Keratinocyte (primary cell): Measurements from ENCODE around the gene ABHD2. TPM values are rescaled to one million over a fixed set of nuclear protein-coding genes. Genes with fewer than 3 reads are reported as not detected.
A peak's percentile ranks its signal among the peaks of the same experiment; 100 is the strongest.

ENCODE experiments used
- DNase-seq: peaks from one replicate; pipeline ENCODE4 v3.0.0-alpha.2; 2011; ENCODE audit warnings: low read depth, missing footprints, low spot score
- FAIRE-seq: peaks from 2 replicates; lab custom pipeline; 2011; peaks lifted over from hg19 to GRCh38; lab: Jason Lieb, UNC
- H2AFZ ChIP-seq: 2 replicates; pipeline ENCODE4 v1.6.0; 2012; ENCODE audit warnings: low read length, control low read depth, inconsistent platforms; ENCODE audit not compliant: control insufficient read depth
- H3K27ac ChIP-seq: 2 replicates; pipeline ENCODE4 v1.5.1; 2011; ENCODE audit warnings: low read length; ENCODE audit not compliant: control insufficient read depth, insufficient read depth
- H3K27me3 ChIP-seq: 3 replicates; pipeline ENCODE4 v1.6.0; 2011; ENCODE audit warnings: low read length; ENCODE audit not compliant: control insufficient read depth, insufficient read depth; ENCODE audit errors: extremely low read depth
- H3K36me3 ChIP-seq, 2 experiments: 2 replicates in 1 of 2; 3 replicates in 1 of 2; pipeline ENCODE4 v1.5.1; 2011; ENCODE audit warnings: low read length in 2 of 2, mild to moderate bottlenecking in 1 of 2; ENCODE audit not compliant: control insufficient read depth in 2 of 2, insufficient read depth in 2 of 2; ENCODE audit errors: extremely low read depth in 1 of 2
- H3K4me1 ChIP-seq: 3 replicates; pipeline ENCODE4 v1.5.1; 2011; ENCODE audit warnings: low read length; ENCODE audit not compliant: control insufficient read depth, insufficient read depth; ENCODE audit errors: extremely low read depth
- H3K4me2 ChIP-seq: 3 replicates; pipeline ENCODE4 v1.6.0; 2011; ENCODE audit warnings: low read depth, low read length; ENCODE audit not compliant: control insufficient read depth, insufficient read depth; ENCODE audit errors: extremely low read depth
- H3K4me3 ChIP-seq, 3 experiments: fragments of 200-600 bp in 1 of 3; sonication (generic) in 1 of 3; 2 replicates in 2 of 3; 3 replicates in 1 of 3; pipeline ENCODE4 v1.5.1; 2011 to 2016; ENCODE audit warnings: low read length in 3 of 3, mild to moderate bottlenecking in 3 of 3, control low read depth in 2 of 3, inconsistent platforms in 1 of 3, low read depth in 1 of 3, mixed read lengths in 1 of 3, mixed run types in 1 of 3, moderate library complexity in 1 of 3; ENCODE audit not compliant: control insufficient read depth in 2 of 3, insufficient read depth in 2 of 3; ENCODE audit errors: extremely low read depth in 1 of 3
- H3K79me2 ChIP-seq: 2 replicates; pipeline ENCODE4 v1.6.0; 2012; ENCODE audit warnings: low read length; ENCODE audit not compliant: control insufficient read depth, insufficient read depth
- H3K9ac ChIP-seq: 3 replicates; pipeline ENCODE4 v1.6.0; 2011; ENCODE audit warnings: low read length; ENCODE audit not compliant: control insufficient read depth, insufficient read depth; ENCODE audit errors: extremely low read depth
- H3K9me1 ChIP-seq: 3 replicates; pipeline ENCODE4 v1.6.0; 2011; ENCODE audit warnings: low read length; ENCODE audit not compliant: control insufficient read depth, insufficient read depth; ENCODE audit errors: extremely low read depth
- H3K9me3 ChIP-seq: 2 replicates; pipeline ENCODE4 v1.5.1; 2012; ENCODE audit warnings: low read depth, low read length; ENCODE audit not compliant: control insufficient read depth
- H4K20me1 ChIP-seq: 3 replicates; pipeline ENCODE4 v1.6.0; 2011; ENCODE audit warnings: low read length; ENCODE audit not compliant: control insufficient read depth, insufficient read depth; ENCODE audit errors: extremely low read depth
- EZH2 ChIP-seq: IDR thresholded peaks from one replicate; pipeline ENCODE4 v1.6.1; 2012; ENCODE audit warnings: inconsistent platforms, mild to moderate bottlenecking, low read length, moderate library complexity
- dilution Hi-C: fragments of 300-500 bp; cut with MboI; formaldehyde crosslinking; loops from one replicate; pipeline ENCODE4 v1.7.0; 2020; ENCODE audit warnings: low sequenced_read_pairs; ENCODE audit not compliant: extremely low pct_ligation_motif_present
- polyA plus RNA-seq, 5 experiments: library from polyadenylated mRNA; depleted of rRNA in 3 of 5; stranded (reverse) in 3 of 5; stranded (forward) in 1 of 5; unstranded in 1 of 5; fragments of >200 nt; gene quantifications; 1 replicate in 1 of 5; 2 replicates in 3 of 5; 3 replicates in 1 of 5; pipeline versions ENCODE4 v1.2.1 to v1.2.3, GENCODE V29; 2011 to 2012; ENCODE audit warnings: missing spikeins in 2 of 5, low read depth in 1 of 5, low replicate concordance in 1 of 5
- TF ChIP-seq, protein P1 (sequence below), 3 experiments: IDR thresholded peaks in 1 of 3; conservative IDR thresholded peaks in 1 of 3; optimal IDR thresholded peaks in 1 of 3; 2 replicates in 2 of 3; 3 replicates in 1 of 3; pipeline versions ENCODE3 to v1.5.1; 2011; ENCODE audit warnings: low read length in 3 of 3, mild to moderate bottlenecking in 3 of 3, moderate library complexity in 2 of 3, control low read depth in 1 of 3, inconsistent platforms in 1 of 3; ENCODE audit not compliant: insufficient read depth in 2 of 3; ENCODE audit errors: extremely low read depth in 1 of 3

ABHD2 gene
- polyA plus RNA-seq, 1 donor (not counting 4 experiments of a cell fraction or from before 2014, with no cell fraction given): 22.8 TPM

DNA sequence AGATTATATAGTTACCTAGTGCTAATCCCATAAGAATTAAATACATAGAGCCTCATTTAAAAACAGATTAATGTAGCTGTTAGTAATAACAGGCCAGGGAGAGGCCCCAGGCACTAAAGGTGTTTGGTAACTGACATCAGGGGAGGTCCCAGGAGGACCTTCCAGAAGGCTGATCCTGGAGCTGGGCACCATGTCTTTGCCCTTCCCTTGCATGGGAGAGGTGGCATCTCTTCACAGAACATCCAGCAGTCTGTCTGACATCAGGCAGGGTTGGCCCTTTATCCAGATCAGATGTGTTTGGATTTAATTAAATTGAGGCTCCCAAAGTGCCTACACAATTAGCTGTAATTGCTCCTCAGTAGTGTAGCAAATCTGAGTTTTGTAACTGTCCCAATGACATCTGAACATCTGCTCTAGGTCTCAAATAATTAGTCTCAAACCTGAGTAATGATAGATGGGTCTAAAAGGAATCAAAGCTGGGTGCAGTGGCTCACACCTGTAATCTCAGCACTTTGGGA, 80.1 kb downstream of the ABHD2 start:
- Histone ChIP-seq H3K4me2 (peak overlapping the region; percentile 81), H3K4me3 (no peak overlapping the region), H3K9me1 (no peaks in the 10 kb centered on the region), H3K27ac (peak overlapping the region; percentile 70), H3K9ac (no peak overlapping the region), H2AFZ (no peak overlapping the region), H4K20me1 (no peaks in the 10 kb centered on the region), H3K27me3 (no peaks in the 10 kb centered on the region), H3K4me1 (peaks cover 29% of the 10 kb centered on the region), H3K9me3 (no peaks in the 10 kb centered on the region), H3K79me2 (no peaks in the 10 kb centered on the region), H3K36me3 (no peaks in the 10 kb centered on the region)
- DNase-seq (no peak), FAIRE-seq (no peak)
- TF ChIP-seq EZH2: no peak
- TF ChIP-seq, protein P1, sequence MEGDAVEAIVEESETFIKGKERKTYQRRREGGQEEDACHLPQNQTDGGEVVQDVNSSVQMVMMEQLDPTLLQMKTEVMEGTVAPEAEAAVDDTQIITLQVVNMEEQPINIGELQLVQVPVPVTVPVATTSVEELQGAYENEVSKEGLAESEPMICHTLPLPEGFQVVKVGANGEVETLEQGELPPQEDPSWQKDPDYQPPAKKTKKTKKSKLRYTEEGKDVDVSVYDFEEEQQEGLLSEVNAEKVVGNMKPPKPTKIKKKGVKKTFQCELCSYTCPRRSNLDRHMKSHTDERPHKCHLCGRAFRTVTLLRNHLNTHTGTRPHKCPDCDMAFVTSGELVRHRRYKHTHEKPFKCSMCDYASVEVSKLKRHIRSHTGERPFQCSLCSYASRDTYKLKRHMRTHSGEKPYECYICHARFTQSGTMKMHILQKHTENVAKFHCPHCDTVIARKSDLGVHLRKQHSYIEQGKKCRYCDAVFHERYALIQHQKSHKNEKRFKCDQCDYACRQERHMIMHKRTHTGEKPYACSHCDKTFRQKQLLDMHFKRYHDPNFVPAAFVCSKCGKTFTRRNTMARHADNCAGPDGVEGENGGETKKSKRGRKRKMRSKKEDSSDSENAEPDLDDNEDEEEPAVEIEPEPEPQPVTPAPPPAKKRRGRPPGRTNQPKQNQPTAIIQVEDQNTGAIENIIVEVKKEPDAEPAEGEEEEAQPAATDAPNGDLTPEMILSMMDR (optimal IDR thresholded peaks at IDR 0.05 in 1 of 3, IDR thresholded peaks at IDR 0.05 in 1 of 3, conservative IDR thresholded peaks at IDR 0.05 in 1 of 3; ENCODE audit: extremely low read depth in 1 of 3, insufficient read depth in 2 of 3, low read length in 3 of 3): no peak
- dilution Hi-C loops: no loop called here

DNA sequence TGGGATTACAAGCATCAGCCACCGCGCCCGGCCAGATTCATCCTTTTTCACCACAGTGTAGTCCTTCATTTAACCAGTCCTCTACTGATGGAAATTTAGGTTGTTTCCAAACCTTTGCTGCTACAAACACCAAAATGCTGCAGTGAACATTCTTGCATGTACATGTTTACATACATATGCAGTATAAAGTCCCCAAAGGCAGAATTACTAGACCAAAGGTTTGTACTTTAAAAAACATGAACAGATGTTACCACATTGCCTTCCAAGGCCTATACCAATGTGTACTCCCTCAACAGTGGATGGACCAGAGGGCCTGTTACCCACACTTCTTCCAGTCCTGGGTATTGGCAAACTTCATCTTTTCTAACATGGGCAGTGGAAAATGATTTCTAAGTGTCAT, 82.1 kb downstream of the ABHD2 start:
- Histone ChIP-seq H3K4me1 (peaks cover 29% of the 10 kb centered on the region), H3K36me3 (peaks cover 0 to 1% of the 10 kb centered on the region in 2 experiments), H2AFZ (no peak overlapping the region), H3K27me3 (no peaks in the 10 kb centered on the region), H3K9me1 (no peaks in the 10 kb centered on the region), H3K27ac (no peak overlapping the region), H3K9ac (no peak overlapping the region), H4K20me1 (no peaks in the 10 kb centered on the region), H3K4me3 (no peak overlapping the region), H3K4me2 (no peak overlapping the region), H3K79me2 (no peaks in the 10 kb centered on the region), H3K9me3 (no peaks in the 10 kb centered on the region)
- dilution Hi-C loops: no loop called here
- DNase-seq: no peak
- no peak for TF ChIP-seq EZH2
- FAIRE-seq: no peak
